ENCODE results near the gene SMARCA4. TPM values are rescaled to one million over a fixed set of nuclear protein-coding genes. Genes with fewer than 3 reads are reported as not detected.

The SMARCA4 gene
- 10 to 100 TPM; 48.0 to 78.2 (median 53.9) TPM for total RNA-seq

DNA sequence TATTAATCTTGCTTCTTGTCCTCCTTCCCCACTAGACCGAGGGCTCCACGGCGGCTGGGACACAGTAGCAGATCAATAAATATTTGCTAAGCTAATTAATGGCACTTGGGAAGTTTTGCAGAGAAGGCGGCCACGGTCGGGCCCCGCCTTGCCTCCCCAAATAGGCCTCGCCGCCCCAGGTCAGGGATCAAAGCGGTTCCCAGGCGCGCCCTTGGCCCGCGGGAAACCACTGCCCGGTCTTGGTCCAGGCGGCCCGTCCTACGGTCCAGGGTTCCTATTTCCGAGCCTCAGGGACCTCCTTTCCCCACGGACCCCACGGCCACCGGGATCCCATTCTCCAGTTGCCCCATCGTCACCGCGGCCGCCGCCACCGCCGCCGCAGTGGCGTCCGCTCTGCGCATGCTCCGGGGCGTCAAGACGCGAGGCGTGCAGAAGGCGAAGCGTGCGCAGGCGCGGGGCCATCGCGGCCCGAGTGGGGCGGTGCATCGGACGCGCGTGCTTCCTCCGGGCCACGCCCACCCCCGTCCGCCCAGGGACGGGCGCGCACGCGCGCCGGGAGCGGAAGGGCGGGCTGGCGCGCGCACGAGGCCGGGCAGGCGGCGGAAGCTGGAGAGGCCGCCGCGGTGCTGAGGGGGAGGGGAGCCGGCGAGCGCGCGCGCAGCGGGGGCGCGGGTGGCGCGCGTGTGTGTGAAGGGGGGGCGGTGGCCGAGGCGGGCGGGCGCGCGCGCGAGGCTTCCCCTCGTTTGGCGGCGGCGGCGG is at the start of gene SMARCA4:
Gene SMARCA4, plus strand, starts transcription at position 717 of the 759 bp plus-strand sequence. CDS start 23,122 bp downstream, outside the sequence.
- Histone ChIP-seq H3K27me3 (no peaks in the 10 kb centered on the region), H3K27ac (replicated peaks in 1 of 4) (peak within 1 kb of the TSS; percentile 94 to 97 (median 96)), H3K4me3 (peak within 1 kb of the TSS; percentile 75 to 95 (median 82)), H3K36me3 (no peaks in the 10 kb centered on the region), H3K4me1 (peaks cover 16 to 39% (median 31%) of the 10 kb centered on the region in 4 donors), H3K9me3 (no peaks in the 10 kb centered on the region)
- DNase-seq (ENCODE audit: extremely low spot score): peak; percentile 98
- 2% methylated on average over 4 of the region's 100 CpGs for WGBS
- intact Hi-C loops (cut with DNase I): no loop called here
- peak; percentile 97 to 98 for TF ChIP-seq POLR2AphosphoS5 (IDR thresholded peaks at IDR 0.05)
- TF ChIP-seq, protein P1, sequence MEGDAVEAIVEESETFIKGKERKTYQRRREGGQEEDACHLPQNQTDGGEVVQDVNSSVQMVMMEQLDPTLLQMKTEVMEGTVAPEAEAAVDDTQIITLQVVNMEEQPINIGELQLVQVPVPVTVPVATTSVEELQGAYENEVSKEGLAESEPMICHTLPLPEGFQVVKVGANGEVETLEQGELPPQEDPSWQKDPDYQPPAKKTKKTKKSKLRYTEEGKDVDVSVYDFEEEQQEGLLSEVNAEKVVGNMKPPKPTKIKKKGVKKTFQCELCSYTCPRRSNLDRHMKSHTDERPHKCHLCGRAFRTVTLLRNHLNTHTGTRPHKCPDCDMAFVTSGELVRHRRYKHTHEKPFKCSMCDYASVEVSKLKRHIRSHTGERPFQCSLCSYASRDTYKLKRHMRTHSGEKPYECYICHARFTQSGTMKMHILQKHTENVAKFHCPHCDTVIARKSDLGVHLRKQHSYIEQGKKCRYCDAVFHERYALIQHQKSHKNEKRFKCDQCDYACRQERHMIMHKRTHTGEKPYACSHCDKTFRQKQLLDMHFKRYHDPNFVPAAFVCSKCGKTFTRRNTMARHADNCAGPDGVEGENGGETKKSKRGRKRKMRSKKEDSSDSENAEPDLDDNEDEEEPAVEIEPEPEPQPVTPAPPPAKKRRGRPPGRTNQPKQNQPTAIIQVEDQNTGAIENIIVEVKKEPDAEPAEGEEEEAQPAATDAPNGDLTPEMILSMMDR (IDR thresholded peaks at IDR 0.05): peak in 1 of 3 experiments; percentile 33
- peak; percentile 88 for TF ChIP-seq POLR2A (IDR thresholded peaks at IDR 0.05; ENCODE audit: low read depth)
- no peak for TF ChIP-seq EP300 (IDR thresholded peaks at IDR 0.05)

DNA sequence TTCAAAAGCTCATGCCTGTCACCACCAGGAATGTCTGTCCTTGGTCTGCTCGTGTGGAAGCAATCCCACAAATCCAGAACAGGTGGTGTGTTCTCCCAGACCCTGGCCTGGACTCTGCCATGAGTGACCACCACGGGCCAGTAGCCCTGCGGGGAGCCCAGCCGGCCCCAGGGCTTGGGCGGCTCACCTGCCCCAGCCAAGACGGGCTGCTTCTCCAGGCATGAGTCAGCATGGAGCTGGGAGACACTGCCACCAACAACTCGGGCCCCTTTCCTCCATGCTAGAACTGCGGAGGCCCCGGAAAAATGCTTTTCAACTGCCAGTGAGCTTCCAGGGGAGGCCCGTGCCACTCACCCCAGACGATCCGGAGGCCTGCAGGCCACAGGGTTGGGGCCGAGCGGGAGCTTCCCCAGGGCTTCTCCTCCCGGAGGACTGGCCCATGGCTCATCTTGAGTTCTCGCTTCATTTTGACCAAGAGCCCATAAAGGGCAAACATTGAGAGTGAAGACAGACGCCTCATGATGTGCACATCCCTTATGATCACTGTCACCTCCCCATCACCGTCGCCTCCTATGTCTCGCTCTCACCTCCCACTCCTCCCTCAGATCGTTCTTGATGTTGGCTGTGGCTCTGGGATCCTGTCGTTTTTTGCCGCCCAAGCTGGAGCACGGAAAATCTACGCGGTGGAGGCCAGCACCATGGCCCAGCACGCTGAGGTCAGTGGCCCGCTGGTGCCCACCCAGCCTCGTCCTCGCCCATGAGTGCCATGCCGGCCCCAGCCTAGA is 49.1 kb upstream of the SMARCA4 start:
- Histone ChIP-seq H3K4me3 (no peak overlapping the region), H3K27ac (replicated peaks in 1 of 4) (no peak overlapping the region), H3K36me3 (peaks cover 35 to 100% (median 88%) of the 10 kb centered on the region in 4 donors), H3K27me3 (no peaks in the 10 kb centered on the region), H3K4me1 (no peaks in the 10 kb centered on the region), H3K9me3 (no peaks in the 10 kb centered on the region)
- WGBS: 90% methylated on average over 17 of the region's 31 CpGs
- intact Hi-C loops (cut with DNase I): no loop called here
- TF ChIP-seq POLR2A (IDR thresholded peaks at IDR 0.05; ENCODE audit: low read depth) (no peak), POLR2AphosphoS5 (IDR thresholded peaks at IDR 0.05) (no peak), EP300 (IDR thresholded peaks at IDR 0.05) (no peak)
- TF ChIP-seq, protein P1 (IDR thresholded peaks at IDR 0.05): no peak
- no peak for DNase-seq (ENCODE audit: extremely low spot score)

DNA sequence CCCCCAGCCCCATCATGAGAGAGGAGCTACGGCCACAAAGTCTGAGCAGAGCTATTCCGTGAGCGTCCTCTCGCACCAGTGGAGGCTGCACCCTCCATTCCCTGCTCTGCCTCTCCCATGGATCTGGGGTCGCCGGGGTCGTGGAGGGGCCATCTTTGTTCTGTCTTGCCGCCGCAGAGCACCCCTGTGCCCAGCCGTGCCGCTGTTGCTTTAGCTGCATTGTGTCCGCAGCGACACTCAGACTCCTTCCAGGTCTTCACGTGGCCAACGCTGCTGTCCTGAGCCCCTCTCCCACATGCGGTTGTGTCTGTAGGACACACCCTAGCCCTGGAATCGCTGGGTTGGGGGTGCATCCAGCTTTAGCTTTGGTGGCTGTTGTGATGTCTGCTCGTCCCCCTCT is 48.2 kb upstream of the SMARCA4 start:
- H3K9me3 ChIP-seq: no peaks in the 10 kb centered on the region
- TF ChIP-seq POLR2A (IDR thresholded peaks at IDR 0.05; ENCODE audit: low read depth): no peak
- no peak for TF ChIP-seq POLR2AphosphoS5 (IDR thresholded peaks at IDR 0.05)
- no peak for TF ChIP-seq EP300 (IDR thresholded peaks at IDR 0.05)
- TF ChIP-seq, protein P1 (IDR thresholded peaks at IDR 0.05): no peak
- H3K27me3 ChIP-seq: no peaks in the 10 kb centered on the region
- peaks cover 35 to 97% (median 89%) of the 10 kb centered on the region in 4 donors for H3K36me3 ChIP-seq
- intact Hi-C loops (cut with DNase I): no loop called here
- no peak for DNase-seq (ENCODE audit: extremely low spot score)
- WGBS: 91% methylated on average over 16 of the region's 18 CpGs
- H3K4me1 ChIP-seq: no peaks in the 10 kb centered on the region
- H3K4me3 ChIP-seq: no peak overlapping the region
- H3K27ac ChIP-seq (replicated peaks in 1 of 4): no peak overlapping the region

- Histone ChIP-seq H3K4me1 (no peaks in the 10 kb centered on the region), H3K27me3 (no peaks in the 10 kb centered on the region), H3K4me3 (no peak overlapping the region), H3K27ac (replicated peaks in 1 of 4) (no peak overlapping the region), H3K9me3 (no peaks in the 10 kb centered on the region), H3K36me3 (peaks cover 25 to 97% (median 88%) of the 10 kb centered on the region in 4 donors)
- intact Hi-C loops (cut with DNase I): no loop called here
- WGBS: 96% methylated on average over 9 of the region's 24 CpGs
- TF ChIP-seq EP300 (IDR thresholded peaks at IDR 0.05) (no peak), POLR2A (IDR thresholded peaks at IDR 0.05; ENCODE audit: low read depth) (no peak), POLR2AphosphoS5 (IDR thresholded peaks at IDR 0.05) (no peak)
- TF ChIP-seq, protein P1 (IDR thresholded peaks at IDR 0.05): no peak
- DNase-seq (ENCODE audit: extremely low spot score): no peak
Observed at GRCh38 chr19:10913716-10914340, 47.0 kb upstream of the SMARCA4 start.

All from esophagus muscularis mucosa (tissue), 4 donors.